SU-DHL-6 (cell line): Measurements from ENCODE around the gene TFPT.

Source experiments
- H2AFZ ChIP-seq: fragments of 200-600 bp; sonication (generic); 2 replicates; pipeline ENCODE4 v1.6.1; 2014; ENCODE audit warnings: low read depth, mild to moderate bottlenecking, moderate library complexity, mixed read lengths, antibody characterized with exemption, low read length; ENCODE audit not compliant: severe bottlenecking
- H3F3A ChIP-seq: fragments of 200-600 bp; shearing (Covaris generic); 2 replicates; pipeline ENCODE4 v1.6.0; 2016; ENCODE audit warnings: antibody characterized with exemption, mild to moderate bottlenecking; ENCODE audit not compliant: insufficient read depth
- H3K27ac ChIP-seq: fragments of 200-600 bp; sonication (generic); 2 replicates; pipeline ENCODE4 v1.5.1; 2016; ENCODE audit warnings: low read depth, mild to moderate bottlenecking, low read length, moderate library complexity, mixed read lengths
- H3K27me3 ChIP-seq: fragments of 200-600 bp; sonication (generic), shearing (Covaris generic); 2 replicates; pipeline ENCODE4 v1.6.0; 2014; ENCODE audit warnings: mild to moderate bottlenecking, low read length
- H3K36me3 ChIP-seq: fragments of 200-600 bp; sonication (generic); 2 replicates; pipeline ENCODE4 v1.6.1; 2014; ENCODE audit warnings: mild to moderate bottlenecking, low read length, mixed read lengths
- H3K4me2 ChIP-seq: fragments of 300-600, 200-600 bp; shearing (Covaris generic), sonication (generic); 2 replicates; pipeline ENCODE4 v1.6.0; 2014; ENCODE audit warnings: low read length, low read depth, mild to moderate bottlenecking; ENCODE audit not compliant: poor library complexity, severe bottlenecking
- H3K4me3 ChIP-seq: fragments of 200-600 bp; sonication (generic); 2 replicates; pipeline ENCODE4 v1.5.1; 2014; ENCODE audit warnings: antibody characterized with exemption, low read length, mild to moderate bottlenecking, mixed read lengths; ENCODE audit not compliant: insufficient read depth, poor library complexity, severe bottlenecking
- H3K79me2 ChIP-seq: fragments of 200-600 bp; sonication (generic); 2 replicates; pipeline ENCODE4 v1.6.1; 2014; ENCODE audit warnings: mild to moderate bottlenecking, low read length, moderate library complexity; ENCODE audit not compliant: insufficient read depth
- H3K9ac ChIP-seq: fragments of 200-600 bp; sonication (generic); 2 replicates; pipeline ENCODE4 v1.7.0; 2014; ENCODE audit warnings: mild to moderate bottlenecking, low read length
- H3K9me2 ChIP-seq: fragments of 200-600 bp; sonication (generic); replicated peaks from 2 replicates; pipeline ENCODE4 v1.6.1; 2014; ENCODE audit warnings: low read length; ENCODE audit not compliant: insufficient read depth
- H3K9me3 ChIP-seq: fragments of 200-600 bp; sonication (generic); 2 replicates; pipeline ENCODE4 v1.6.1; 2014; ENCODE audit warnings: low read length, mixed read lengths; ENCODE audit not compliant: insufficient read depth
- H4K20me1 ChIP-seq: fragments of 200-600 bp; sonication (generic); 2 replicates; pipeline ENCODE4 v1.6.1; 2014; ENCODE audit warnings: low read depth, mild to moderate bottlenecking, antibody characterized with exemption, low read length, moderate library complexity, mixed read lengths
- CTCF ChIP-seq: fragments of 200-600 bp; sonication (generic); IDR thresholded peaks from one replicate; pipeline ENCODE4 v1.5.1; 2017; ENCODE audit warnings: antibody characterized with exemption, mild to moderate bottlenecking, low read length, moderate library complexity; ENCODE audit not compliant: insufficient read depth, poor library complexity, severe bottlenecking
- EZH2phosphoT487 ChIP-seq: fragments of 200-600 bp; sonication (generic), shearing (Covaris generic); conservative IDR thresholded peaks from 2 replicates; pipeline ENCODE4 v1.6.1; 2018; ENCODE audit warnings: mild to moderate bottlenecking, antibody characterized with exemption, low read length, moderate library complexity, mixed read lengths

The TFPT gene

GRCh38 chr19:54133957-54134590, 18.6 kb upstream of the TFPT start:
- no peak for TF ChIP-seq CTCF
- TF ChIP-seq EZH2phosphoT487, result no peak
- Histone ChIP-seq H3K4me3 (no peak overlapping the region), H3K36me3 (no peaks in the 10 kb centered on the region), H2AFZ (no peak overlapping the region), H3F3A (no peaks in the 10 kb centered on the region), H3K27ac (no peak overlapping the region), H3K79me2 (peaks cover 13% of the 10 kb centered on the region), H4K20me1 (no peaks in the 10 kb centered on the region), H3K4me2 (no peak overlapping the region), H3K9ac (no peak overlapping the region), H3K9me3 (no peaks in the 10 kb centered on the region), H3K27me3 (no peaks in the 10 kb centered on the region), H3K9me2 (no peaks in the 10 kb centered on the region)

- Histone ChIP-seq H3K9ac (no peak overlapping the region), H3K36me3 (no peaks in the 10 kb centered on the region), H4K20me1 (no peaks in the 10 kb centered on the region), H3K4me3 (no peak overlapping the region), H3K4me2 (no peak overlapping the region), H3K9me2 (no peaks in the 10 kb centered on the region), H3K79me2 (peaks cover 7% of the 10 kb centered on the region), H3K27ac (no peak overlapping the region), H3F3A (no peaks in the 10 kb centered on the region), H3K27me3 (no peaks in the 10 kb centered on the region), H2AFZ (no peak overlapping the region), H3K9me3 (no peaks in the 10 kb centered on the region)
- TF ChIP-seq EZH2phosphoT487 (no peak), CTCF (no peak)
These were observed 18.0 kb upstream of the TFPT start for GRCh38 chr19:54133312-54133956.

GRCh38 chr19:54129617-54129996, 14.2 kb upstream of the TFPT start:
- Histone ChIP-seq H3K79me2 (no peaks in the 10 kb centered on the region), H3K4me2 (no peak overlapping the region), H2AFZ (no peak overlapping the region)

More at GRCh38 chr19:54129617-54129996, 14.2 kb upstream of the TFPT start:
- Histone ChIP-seq H3K9ac (no peak overlapping the region), H3F3A (no peaks in the 10 kb centered on the region), H4K20me1 (no peaks in the 10 kb centered on the region), H3K27me3 (no peaks in the 10 kb centered on the region), H3K4me3 (no peak overlapping the region), H3K27ac (no peak overlapping the region), H3K9me2 (no peaks in the 10 kb centered on the region), H3K9me3 (no peaks in the 10 kb centered on the region), H3K36me3 (no peaks in the 10 kb centered on the region)
- TF ChIP-seq EZH2phosphoT487, result no peak
- no peak for TF ChIP-seq CTCF
